GM10847 (cell line): ENCODE results near the gene FTO.

Experiments used
- POLR2A ChIP-seq: IDR thresholded peaks from 2 replicates; pipeline ENCODE4 v1.6.1; 2011; ENCODE audit not compliant: insufficient read length; ENCODE audit errors: extremely low read depth

FTO gene

DNA sequence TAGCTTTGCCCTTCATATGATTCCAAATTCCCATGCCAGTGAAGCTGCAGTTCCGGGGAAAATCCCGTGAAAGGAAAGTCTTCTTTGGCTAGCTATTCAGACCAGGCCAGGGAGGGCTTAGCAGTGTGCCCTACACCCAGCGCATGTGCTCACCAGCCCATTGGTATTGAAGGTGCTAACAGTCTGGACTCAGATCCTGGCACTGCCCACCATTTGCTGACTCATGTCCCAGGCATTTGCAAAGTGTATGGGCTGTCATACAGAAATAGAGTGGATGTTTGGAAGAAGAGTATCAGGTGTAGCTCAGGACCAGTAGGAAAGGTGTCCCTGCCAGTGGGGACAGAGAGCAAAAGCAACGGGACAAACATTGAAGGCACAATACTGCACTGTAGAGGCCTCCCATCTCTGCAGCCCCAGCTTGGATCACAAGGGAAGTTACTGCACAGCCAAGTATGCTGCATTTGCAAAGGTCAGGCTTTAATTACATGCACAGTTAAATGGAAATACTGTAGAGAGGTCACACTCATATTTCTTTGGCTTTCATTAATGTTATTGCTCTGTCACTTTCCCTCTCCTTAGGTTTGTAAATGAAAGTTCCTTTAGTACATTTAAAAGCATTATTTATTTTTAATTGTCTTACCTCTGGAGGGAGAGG, 362.6 kb downstream of the FTO start:
- TF ChIP-seq POLR2A: no peak

DNA sequence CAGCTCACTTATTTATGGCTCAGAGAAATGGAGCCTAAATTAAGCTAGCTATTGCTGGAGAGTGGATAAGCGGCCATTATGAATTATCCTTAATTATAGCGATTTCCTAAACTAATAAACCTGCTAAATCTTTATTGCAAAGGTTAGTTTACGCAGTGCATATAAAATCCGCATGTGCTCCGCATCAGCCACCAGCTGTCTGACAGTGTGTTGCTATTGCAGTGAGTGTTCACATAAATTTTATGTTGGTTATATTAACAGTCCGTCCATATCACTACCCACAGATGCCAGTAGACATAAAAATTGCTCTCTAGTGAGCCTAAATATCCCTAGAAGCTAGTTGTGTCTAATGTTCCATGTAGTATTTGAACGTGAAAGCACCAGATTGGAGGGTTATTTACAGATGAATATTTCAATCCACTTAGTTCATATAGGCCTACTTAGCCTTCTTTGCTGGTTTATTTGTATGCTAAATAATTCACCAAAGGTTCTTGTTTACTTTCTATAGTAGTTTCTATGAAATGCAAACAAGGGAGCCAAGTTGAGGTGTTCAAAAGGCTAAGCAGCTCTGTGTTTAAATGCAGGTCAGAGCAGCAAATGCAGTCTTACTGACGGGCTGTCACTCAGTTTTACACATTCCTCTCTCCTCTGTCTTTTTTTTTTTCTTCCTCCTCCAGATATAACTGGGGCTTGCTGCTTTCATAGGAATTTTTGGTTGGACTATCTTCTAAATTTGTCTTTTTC, 363.5 kb downstream of the FTO start:
- TF ChIP-seq POLR2A: no peak

DNA sequence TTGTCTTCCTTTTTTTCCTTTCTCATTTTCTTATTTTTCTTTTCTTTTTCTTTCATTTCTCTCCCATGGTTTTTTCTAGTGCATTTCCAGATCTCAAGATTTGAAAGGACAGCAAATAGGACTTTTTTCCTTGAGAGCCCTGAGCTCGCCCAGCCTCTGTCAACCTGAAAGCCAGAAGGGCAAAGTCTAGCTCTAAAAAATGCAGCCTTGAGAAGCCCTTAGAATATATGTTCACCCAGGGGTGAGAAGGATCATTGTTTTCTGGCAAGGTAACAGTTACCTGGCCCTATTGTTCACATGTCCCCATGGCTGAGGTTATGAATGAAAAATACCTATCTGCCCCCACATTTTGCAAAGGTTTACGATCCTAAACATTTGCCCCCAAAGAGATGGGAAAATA, 364.3 kb downstream of the FTO start:
- no peak for TF ChIP-seq POLR2A

DNA sequence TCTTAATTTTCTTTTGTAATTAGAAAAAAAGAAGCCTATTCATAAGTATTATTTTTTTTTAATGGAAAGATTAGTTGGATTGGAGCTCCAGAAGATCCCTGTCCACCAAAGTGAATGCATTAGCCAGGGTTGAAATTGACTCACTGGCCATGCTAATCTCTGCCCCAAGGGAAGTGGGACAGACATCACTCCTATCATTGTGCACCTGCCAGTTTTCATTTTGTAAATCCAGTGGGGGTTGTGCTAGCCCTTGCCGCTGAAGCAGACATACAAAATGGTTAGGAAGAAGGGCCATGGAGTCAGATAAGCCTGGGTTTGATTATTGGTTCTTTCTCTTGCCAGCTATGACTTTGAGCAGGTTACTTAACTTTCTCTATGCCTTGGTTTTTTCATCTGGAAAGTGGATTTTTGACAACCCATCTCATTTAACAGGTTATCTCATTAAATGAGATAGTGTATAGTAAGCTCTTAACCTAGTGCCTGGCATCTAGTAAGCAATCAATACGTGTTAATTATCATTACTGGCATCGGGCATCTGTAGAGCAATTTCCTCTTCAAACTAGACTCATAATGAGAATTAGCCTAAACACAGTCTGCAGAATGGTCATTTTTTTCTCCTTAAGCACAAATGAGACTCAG, 365.8 kb downstream of the FTO start:
- TF ChIP-seq POLR2A: no peak

DNA sequence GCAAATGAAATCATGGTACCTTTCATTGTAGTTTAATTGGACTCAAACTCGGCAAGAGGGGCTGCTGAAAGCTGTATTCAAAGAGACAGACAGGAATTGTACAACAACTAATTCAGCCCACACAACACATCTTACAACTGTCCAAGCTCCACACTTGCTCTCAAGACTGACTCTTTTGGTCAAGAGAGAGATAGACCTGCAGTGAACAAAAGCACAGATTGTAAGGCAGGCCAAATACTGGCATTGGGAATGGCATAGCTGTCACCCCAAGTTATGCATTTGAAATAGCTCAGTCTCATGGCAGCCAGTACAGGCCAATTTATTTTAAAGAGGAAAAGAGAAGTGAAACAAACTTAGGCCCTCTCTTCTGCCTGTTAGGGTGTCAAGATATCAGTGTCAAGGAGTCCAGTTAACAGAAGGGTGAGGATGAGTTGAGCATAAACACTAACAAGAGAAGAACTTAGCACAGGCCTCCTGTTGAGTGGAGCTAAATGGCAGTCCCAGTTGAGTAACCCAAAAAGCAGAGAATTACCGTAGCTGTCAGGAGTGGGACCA, 366.9 kb downstream of the FTO start:
- TF ChIP-seq POLR2A: no peak

DNA sequence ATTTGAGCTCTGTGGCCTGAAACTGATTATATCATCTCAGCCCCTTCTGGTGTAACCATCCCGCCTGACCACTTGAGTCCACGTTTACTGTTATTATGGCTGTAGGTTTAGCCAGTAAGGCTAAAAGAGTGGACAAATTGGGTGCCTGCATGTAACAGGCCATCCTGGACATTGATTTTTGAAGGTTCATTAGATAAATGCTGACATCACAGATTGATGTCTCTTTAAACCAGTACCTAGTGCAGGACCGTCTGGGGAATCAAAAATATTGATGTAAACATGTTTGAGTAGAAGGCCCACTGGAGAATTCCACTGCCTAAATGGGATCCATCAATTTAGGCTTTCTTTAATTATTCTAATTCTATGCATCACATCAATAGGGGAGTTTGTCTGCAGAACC, 367.6 kb downstream of the FTO start:
- no peak for TF ChIP-seq POLR2A

DNA sequence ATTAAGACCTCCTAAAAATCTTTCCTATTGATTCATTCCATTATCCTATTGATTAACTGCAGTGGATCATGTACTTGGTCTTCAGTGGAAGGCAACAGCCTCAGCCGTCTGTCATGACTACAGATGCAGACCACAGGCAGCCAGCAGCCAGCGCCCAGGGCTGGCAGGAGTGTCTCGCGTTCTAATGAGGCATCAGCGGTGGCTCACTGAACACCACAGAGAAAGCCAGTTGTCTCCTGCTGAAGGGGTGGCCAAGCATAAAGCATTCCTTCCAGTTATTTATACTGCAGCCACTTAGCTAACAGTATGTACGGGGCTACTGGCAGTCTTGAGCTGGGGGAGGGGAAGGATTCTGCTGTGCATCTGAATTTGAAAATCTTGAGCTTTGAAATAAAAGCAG, 368.3 kb downstream of the FTO start:
- no peak for TF ChIP-seq POLR2A

DNA sequence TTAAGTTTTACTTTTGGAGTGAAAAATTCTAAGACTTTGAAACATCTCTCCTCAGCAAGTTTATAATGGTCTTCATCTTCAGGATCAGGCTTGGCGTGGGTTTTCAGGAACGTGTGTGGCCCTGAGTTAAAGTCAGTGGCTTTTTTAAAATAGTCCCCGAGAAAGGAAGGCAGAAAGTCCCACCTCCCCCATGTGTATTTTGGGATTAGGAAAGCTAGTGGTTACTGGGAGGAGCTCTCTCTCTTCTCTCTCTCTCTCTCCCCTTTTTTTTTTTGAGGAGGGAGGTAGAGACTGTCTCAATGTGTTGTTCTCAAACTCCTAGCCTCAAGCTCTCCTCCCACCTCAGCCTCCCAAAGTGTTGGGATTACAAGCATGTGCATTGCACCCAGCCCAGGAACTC, 369.4 kb downstream of the FTO start:
- TF ChIP-seq POLR2A: no peak

DNA sequence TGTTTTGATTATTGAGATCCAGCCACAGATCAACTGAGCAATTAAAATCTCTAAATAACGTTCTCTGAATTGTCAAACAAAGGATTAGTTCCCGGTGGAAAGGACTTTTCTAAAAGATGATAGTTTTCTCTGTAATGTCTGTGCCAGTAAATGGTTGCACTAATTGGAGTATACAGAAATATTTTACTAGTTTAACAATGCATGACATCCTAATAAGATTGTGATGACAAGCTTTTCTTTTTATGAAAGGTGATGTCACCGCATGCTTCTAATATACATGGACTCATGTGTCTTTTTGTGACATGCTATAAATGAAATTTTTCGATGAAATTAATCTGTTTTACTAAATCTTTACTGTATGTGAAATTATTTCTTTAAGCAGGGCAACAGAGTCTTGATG, 371.5 kb downstream of the FTO start:
- no peak for TF ChIP-seq POLR2A

DNA sequence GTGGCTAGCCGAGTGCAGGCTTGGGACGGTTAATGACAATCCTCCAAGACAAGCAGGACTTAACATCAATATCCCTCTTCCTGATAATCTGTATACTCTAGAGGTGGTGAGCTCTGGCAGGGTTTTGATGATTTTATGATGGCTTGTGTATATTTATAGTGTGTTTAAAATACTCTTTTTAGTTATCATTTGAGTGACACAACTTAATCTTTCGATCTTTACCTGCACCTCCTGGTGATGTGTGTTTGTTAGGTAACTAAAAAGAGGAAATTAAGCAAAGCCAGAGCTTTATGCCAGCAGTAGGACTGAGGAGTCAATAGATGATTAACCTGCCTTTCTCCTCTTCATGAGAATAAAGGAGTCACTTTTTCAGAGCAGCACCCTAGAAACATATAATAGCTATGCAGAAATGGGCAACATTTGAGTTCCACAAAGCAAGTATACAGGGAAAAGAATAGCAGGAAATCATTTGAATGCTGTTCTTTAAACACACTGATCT, 372.1 kb downstream of the FTO start:
- no peak for TF ChIP-seq POLR2A

DNA sequence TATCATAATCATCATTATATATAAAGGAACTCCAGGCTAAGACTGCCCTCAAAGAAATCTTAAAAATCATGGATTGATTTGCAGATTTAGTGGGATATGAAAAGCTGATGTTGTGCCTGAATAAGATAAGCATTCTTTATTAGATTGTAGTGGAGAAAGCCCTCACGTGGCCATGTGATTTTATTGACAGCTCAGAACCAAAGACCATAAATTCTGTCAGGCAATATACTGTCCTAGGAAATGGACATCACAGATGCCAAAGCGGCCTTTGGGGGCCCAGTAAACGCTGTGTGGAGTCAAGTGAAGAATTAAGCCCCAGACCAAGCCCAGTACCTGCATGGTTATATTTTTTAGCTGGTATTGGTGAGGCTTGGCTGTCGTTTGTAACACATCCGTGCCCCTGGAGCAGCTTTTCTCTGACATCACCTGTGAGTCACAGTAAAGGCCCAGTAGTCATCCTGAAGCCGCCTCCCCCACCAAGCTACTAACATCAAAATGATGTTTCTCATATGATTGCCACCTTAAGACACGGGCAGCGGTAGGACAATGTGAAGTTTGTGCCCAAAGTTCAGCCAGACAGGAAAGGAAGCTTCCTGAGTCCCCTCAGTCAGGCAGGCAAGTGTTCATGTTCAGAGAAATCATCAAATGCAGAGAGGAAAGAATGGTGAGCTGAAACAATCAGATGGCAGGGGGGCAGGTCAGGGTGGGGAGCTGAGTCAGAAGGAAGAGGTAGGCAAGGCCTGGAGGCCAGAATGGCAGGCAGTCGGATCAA, 373.3 kb downstream of the FTO start:
- TF ChIP-seq POLR2A: no peak

DNA sequence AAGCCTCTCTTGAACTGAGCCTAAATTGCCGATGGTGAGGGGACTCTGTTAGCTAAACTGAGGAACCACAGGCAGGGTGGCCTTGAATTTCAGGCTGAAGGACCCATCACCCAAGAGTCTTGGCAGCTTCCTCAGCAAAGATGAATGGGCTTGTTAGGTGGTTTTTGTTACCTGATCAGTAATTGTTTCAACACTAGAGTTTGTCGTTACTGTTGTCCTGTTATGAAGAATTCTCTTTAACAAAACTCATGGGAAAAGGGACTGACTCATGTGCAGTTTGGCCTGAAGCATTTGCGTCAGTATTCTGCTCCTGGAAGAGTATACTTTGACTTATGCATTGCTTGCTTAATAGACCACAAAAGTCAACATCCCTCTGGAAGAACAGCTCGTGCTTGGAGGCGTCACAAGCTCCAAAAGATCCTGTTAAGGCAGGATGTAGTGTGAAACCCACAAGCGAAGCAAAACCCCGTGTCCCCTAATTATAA, 376.6 kb downstream of the FTO start:
- no peak for TF ChIP-seq POLR2A

DNA sequence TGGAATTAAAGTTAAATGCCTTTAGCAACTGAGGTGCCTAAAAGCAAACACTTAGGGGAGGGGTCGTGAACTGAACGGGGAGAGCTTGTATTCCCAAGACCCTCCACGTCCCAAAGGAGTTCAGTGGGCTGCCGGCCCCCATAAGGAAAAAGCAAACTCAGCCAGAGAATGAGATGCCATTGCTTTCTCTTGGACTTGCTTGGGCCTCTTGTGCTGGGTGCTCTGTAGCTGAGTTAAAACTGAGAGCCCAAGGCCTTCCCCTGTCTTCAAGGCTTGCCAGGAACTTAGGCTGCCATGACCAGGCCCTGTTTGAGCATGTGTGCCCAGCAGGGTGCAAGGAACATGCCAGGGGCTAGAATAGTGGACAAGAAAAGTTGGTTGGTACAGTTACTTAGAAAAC, 382.8 kb downstream of the FTO start:
- TF ChIP-seq POLR2A: no peak

DNA sequence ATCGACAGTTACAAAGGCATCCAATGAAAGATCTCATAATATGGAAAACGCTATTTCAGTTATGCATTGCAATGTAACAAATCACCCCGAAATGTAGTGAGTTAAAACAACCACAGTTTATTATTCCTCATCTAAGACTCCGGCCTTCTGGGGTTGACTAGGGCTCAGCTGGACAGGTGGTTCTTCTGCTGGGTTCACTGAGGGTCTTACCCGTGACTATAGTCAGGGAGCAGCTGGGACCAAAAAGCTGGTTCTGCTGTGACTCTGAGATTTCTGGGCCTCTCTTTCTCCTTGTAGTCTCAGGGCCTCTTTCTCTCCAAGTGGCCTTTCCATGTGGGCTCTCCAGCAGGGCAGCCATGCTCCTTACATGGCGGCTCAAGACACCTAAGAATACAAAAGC, 386.6 kb downstream of the FTO start:
- TF ChIP-seq POLR2A: no peak

DNA sequence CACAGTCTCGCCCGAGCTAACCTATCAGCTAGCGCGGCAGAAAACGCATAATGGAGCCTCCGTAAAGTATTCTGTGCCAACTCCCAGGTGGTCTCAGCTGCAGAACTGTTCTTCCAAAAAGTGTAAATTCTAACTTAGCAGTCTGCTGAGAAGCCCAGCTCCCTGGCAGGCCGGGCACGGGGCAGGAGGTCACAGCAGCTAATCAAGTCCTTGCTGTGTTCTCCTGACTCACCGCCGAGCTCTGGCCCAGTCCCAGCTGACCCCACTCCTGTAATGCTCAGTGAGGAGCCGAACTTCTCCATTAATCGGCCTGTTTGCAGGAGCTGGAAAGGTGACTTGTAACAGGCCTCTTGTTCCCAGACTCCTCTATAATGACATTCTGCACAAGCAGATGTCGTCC, 389.3 kb downstream of the FTO start:
- TF ChIP-seq POLR2A: no peak
